NCI-H1092 (cell line): ENCODE measurements around the gene DAB2.

ENCODE experiments used
- DNase-seq: peaks from one replicate; lab custom pipeline; 2025; lab: John Stamatoyannopoulos, UW

DAB2 gene

DNA sequence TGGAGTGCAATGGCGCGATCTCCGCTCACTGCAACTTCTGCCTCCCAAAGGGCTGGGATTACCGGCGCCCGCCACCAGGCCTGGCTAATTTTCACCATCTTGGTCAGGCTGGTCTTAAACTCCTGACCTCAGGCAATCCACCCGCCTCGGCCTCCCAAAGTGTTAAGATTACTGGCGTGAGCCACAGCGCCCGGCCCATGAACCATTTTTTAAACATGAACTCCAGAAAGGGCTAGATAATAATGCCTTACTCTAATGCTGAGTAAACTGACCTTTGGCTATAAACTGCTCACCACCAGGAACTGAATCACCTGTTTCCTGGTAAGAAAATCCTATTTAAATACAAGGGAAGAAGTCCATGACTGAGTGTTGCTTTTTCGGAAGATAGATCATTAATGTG, 23.2 kb upstream of the DAB2 start:
- DNase-seq: no peak

DNA sequence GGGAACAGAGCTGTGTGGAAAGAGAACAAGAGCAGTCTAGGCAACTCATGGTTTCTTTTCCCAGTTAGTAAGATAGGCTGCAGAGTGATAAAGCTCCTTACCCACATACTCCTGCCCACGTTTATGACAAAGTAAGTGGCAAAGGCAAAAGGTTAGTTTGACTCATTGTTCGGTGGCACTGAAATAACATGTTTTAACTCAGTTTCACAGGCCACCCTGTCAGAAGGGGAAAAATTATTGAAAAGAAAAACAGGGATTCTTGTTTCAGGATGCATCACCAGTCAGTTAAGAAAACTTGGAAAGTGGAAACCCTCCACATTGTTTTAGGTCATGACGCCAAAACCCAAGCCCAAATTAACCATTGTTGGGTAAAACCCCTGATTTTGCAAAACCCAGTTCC, 22.3 kb upstream of the DAB2 start:
- no peak for DNase-seq

DNA sequence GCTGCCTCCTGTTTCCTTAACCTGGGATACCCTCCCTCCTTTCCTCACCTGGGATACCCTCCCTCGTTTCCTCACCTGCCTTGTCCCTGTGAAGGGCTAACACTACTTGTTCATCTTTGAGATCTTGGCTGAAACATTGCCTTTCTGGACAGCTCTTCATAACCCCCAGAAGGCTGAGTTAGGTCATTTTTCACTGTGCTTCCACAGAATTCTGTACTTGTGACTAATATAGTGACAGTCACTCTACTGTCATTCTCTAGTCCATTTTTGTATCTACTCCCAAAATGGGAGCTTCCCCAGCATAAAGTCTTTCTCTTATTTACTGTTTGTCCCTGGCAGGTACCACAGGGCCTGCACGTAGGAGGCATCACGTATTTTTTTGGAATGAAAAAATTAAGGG, 21.5 kb upstream of the DAB2 start:
- no peak for DNase-seq

DNA sequence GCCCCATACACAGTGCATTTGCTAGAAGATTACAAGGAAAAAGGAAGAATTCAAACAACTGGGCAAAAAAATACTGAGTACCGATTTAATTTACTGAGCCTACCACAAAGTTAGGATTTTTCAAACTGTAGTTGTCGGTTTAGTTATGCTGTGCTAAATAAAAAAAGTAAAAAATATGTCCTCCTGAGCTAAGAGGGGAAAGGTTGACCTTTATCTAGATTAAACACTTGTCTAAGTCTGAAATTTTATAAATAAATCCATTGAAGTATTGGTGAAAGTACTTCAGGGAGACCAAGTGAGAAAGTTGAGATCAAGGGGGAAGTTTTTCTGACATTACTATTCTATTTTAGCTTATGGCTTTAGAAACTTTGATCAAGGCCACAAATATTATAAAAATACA, 19.1 kb upstream of the DAB2 start:
- no peak for DNase-seq

DNA sequence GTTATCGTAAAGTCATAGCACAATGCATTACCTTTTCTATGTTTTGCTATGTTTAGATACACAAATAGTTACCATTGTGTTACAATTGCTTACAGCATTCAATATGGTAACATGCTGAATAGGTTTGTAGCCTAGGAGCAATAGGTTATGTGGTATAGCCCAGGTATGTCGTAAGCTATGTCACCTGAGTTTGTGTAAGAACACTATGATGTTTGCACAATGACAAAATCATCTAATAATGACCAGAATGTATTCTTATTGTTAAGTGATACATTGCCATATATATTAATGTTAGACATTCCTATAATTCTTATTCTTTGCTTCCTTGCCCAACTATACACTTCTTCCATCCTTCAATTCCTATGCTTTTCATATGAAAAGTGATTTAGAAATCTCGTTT, 18.2 kb upstream of the DAB2 start:
- DNase-seq: no peak

DNA sequence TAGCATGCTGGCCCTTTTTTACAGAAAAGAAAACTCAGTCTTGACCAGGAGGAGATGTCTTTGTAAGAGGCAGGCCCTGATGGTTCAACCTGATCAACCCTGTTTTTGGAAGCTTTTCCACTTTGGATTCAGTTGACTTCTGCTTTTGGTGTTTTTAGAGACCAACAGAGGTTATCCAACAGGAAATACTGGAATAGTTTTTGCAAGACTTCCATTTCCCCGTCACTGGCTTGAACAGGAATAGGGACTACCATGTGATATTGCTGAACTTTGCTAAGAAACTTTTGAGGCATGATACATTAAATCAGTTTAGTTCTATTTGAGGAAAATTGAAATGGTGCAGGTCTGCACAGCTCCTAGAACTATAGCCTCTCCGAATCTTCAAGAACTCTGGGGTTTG, 17.1 kb upstream of the DAB2 start:
- DNase-seq: no peak

DNA sequence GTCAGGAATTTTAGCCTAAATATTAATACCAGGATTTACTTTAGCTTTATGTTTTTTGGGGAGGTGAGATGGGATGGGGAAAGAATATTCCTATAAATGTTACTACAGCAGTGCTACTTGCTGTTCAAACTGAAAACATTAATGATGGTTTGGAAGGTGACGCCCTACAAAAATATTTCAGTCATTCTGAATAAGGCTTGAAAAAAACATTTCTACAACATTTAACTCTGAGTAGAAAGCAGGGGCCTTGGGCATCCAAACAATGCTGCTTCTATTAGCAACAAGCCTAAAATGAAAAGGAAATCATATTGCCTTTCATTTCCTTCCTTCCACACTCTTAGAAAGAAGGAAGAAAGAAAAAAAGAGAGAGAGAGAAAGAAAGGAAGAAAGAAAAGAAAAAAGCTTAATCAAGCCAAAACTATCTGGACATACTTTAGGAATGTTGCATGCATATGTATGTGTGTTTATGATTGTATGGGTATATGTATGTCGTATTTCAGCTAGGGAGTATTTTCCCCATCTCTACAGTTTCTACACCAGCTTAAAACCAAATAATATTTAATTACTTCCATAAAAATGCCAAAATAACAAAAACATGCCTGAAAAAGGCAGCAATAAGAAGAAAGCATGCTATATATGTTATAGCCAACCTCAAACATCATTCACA, 16.3 kb upstream of the DAB2 start:
- DNase-seq: no peak

DNA sequence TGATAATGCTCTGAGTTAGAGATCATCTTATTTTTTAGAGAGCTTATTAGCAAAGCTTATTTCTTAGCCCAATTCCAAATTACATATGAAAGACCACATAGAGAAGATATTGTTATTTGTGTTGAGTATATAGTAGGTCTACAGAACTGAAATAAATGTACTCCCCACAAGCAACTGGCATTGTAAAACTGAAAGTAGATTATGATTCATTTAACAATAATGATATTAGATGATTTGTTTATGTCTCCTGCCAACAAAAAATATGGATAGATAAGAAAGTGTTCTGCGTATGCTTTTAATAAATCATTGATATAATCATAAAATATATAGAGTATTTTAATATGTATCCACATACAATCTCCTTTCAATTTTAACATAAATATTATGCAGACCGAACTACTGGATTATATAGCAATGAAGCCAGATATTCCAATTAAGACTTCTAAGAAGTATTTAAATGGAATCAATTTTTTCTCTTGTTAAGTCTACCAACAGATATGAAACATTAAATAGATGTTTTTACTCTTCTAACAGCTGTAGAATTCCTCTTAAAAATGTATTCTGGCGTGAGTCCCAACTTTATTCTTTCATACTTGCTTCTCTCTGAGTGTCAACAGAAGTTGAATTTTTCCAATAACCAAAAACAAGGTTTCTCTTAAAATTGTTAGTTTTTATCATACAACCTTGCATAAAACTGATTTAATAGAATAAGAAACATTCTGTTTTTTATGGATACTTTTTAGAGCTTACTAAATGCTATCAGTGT, 15.6 kb upstream of the DAB2 start:
- no peak for DNase-seq

DNA sequence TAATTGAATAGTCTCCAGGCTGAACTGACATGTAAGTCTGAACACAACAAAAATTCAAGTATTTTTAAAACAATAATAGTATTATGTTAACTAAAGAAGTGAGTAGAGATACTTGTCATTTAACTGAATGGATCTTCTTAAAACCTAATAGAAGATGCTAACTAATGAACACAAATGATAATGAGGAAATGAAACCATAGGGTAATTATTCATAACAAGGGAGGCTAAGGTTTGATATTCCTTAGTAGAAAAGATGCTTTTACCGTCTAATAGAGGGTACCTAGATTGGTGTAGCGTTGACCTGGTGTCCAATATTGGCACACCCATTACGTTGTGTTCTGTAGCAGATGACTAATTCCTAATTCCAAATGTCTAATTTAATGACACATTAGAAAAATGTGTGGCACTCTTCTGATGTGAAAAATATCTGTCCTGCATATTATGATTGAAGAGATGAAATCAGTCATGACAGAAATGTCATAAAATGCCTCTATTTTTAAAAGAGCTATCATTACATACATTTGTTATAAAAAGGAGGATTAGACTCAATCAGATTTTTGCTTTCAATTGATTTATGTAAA, 14.9 kb upstream of the DAB2 start:
- no peak for DNase-seq

DNA sequence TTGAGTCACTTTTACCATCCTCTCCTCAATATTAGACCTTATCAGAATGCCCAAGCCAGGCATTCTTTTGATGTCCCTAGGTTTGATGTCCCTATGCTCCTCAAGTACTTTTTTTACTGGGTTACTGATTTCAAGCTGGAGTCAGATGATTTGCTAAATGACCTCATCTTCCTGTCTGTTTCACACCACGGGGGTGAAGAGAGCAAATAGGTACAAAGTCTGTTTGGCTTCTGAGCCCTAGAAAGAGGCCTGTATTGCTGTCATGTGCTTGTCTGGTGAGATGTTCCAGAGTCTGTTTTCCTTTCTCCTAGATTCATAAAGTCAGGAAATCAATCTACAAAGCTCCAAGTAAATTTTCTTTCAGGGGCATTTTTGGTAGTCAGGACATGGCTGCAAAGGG, 12.7 kb upstream of the DAB2 start:
- DNase-seq: no peak

DNA sequence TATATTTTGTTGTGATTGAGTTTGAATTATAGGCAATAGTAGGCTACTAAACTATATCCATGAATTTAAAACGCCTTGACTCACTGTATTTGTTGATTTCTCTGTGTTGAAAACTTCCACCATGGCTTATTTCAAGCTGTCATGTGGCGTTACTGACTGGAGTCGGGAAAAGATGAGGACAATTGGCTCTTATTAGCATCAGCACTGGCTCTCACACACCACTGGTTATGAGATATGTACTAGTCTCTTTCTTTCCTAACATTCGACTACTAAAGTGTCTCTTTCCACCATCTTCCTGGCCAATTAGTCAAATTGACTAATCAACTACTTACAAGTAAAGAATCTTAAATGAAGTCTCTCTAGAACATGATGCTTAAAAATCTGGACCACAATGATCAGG, 9.1 kb upstream of the DAB2 start:
- DNase-seq: no peak

DNA sequence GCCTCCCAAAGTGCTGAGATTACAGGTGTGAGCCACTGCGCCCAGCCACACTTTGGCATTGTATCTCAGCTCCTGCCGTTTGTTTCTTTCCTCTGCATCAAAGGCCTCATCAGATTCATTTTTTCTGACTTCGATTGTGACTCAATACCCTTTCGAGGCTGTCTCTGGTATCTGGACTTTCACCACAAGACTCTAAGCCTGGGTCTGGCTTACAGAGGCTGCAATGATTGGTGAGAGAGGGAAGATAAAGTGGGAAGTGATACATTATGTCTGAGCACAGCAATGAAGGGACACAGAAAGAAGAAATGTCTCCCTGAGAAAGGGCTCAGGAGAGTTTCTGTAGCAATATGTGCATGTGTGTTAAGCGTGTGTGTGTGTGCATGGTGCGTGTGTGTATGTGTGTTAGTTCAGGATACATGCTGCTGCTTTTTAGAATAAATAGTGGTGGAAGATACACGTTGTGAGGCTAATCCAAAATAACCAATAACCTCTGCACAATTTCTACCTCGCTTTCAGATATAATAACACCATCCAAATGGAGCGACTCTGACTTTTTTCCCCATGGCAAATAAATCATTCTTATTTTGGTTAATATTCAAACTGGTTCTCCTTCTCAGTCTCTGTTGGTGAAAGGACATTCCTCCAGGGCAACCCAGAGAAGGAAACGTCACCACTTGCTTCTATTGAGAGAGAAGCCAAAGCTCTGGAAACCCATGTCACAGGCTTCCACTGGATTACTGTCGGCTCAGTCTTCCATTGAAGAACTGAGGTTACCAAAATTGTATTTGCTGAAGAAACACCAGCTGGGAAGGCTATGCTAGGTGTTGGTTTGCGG, 8.1 kb upstream of the DAB2 start:
- no peak for DNase-seq

DNA sequence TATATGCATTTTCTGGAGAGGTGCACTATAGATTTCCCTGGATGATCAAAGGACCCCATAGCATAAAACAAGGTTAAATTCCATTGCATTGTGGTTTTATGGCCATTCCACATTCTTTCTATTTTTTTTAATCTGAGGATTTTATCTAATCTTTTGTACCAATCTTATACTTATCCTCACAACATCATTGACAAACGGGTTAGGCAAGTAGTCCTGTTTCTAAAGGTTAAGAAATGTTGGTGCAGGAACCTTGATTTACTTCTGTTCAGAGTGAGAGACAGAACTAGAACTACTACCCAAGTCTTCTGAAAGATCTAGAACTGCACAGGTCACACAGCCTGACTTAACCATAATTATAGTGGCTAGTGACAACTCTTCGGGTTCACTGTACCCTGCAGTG, 5.7 kb upstream of the DAB2 start:
- DNase-seq: no peak

DNA sequence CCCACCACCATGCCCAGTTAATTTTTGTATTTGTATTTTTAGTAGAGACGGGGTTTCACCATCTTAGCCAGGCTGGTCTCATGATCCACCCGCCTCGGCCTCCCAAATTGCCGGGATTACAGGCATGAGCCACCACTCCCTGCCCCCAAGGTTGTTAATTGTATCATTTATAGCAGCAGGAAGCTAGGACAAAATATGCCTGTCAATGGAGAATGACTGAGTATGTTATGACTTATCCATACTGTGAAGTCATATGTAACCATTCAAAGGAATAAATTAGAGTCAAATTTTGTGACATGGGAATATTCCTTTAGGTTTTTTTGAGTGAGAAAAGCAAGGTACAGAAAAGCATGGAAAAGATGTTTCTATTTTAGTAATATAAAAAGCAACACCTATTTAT, 3.9 kb upstream of the DAB2 start:
- DNase-seq: no peak

DNA sequence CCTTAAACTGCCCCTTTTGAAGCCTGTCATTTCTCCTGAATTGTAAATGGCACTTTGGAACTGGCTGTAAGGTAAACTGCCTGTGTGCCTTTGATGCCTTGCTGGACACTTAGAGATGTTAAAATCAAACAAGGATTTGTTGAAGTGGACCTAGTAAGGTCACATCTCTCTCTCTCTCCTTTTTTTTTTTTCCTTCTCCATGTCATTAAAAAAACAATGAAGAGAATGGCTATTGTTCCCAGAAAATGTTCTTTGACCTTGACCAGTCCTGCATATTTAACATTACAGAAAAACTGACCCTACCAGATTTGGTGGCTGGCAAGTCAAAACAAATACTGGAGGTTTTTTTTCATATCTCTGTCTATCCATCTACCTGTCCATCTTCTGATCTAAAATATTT, 2.9 kb upstream of the DAB2 start:
- DNase-seq: no peak

DNA sequence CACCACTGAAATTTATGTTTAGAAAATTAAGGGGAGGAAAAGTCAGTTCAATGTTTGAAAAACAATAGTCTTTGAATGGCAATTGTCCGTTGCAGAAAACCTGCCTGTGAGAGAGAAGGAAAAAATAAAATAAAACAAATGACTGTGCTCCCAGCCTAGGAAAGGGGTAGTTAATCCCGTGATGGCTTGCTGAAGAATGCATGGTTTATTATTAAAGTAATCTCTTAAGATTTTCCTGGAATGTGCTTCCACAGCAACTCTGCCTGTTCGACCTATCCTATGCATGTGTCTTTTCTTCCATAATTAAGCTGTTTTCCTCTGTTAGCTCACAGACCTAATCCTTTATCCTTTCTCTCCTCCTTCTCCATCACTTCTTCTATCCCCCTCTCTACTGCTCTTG, 2.4 kb upstream of the DAB2 start:
- DNase-seq: no peak

DNA sequence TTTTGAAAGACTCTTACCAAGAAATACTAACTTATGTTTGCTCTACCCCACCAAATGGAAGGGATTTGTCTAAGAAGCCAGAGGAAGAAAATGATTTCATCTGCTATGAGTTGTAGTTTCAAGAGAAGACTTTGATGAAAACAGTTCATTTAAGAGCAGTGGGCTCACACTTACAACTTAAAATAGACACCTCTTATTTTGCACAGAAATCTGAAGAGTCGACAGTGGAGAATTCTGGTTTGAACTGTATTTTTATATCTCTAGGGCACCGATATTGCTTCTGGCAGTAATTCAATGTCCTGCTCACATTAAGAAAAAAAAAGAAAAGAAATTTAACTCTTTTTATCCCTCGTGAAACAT, 1.9 kb upstream of the DAB2 start:
- no peak for DNase-seq

DNA sequence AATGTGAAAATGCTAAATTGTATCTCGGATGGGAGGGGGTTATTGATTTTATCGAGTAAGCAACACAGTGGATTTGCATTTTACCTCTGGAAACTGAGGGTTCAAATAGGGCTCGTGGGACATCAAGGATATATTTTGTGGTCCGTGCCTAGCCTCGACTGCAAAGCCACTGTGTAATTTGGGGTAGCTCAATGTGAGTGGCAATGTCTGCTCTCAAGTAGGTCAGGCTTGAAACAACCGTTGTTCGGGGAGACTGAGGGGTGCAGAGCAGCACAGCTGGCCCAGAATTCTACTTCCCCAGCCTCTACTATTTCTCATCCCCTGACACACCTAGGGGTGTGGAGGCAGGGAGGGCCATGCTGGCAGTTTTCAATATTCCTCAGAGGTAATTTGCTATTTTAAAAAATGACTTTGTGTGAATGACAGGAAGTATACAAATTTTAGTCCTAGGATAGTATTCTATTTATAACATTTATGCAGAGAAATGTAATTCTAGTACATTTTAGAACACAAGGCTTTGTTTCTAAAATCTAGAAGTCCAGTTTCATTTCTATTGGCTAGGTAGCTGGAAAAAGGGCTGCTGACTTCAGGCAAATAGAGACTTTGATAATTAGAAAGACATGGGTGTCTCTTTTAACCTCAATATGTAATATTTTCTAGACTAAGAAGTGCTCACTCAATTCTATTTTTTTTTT, 1.4 kb upstream of the DAB2 start:
- no peak for DNase-seq

DNA sequence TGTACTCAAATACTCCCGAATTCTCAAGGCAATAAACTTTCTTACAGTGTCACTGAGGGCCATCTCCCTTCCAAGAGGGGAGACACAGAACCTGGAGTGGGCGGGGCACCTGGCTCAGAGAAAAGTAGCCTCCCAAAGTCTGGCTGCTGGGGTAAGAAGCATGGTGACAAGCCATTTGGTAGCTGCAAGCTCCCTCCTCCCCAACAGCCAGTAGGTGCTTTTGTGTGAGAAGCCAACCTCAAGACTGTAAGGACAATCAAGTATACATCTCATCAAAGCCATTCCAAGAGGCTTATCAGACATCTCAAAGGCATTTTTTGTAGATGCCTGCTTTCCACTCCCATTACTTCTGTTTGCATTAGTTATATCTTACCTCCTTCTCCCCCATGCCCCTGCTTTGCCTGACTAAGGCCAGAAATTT, 1.4 kb downstream of the DAB2 start:
- DNase-seq: no peak

DNA sequence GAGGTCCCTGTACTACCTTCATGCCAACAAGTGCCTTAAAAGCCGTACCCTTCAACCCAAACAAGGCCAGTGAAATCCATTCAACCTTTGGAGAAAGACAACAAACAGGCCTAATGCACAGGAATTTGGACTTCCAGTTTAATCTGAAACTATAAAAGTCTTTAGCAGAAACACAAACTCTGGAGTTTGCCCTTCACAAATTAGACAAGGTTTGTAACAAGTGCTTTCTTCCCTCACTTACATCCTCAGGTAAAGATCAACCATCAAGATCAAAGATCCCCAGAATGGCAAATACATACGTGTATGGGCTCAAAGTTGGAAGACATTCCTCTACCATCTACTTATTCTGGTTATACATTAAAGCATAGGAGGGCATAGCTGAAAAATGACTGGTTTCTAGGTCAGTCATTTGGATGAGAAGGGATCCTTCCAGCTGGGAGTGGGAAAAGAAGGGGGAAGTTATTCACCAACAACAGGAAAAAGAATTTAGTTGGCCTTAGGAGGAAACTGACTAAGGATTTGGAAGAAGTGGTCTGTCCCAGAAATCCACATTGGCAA, 2.0 kb downstream of the DAB2 start:
- DNase-seq: no peak

DNA sequence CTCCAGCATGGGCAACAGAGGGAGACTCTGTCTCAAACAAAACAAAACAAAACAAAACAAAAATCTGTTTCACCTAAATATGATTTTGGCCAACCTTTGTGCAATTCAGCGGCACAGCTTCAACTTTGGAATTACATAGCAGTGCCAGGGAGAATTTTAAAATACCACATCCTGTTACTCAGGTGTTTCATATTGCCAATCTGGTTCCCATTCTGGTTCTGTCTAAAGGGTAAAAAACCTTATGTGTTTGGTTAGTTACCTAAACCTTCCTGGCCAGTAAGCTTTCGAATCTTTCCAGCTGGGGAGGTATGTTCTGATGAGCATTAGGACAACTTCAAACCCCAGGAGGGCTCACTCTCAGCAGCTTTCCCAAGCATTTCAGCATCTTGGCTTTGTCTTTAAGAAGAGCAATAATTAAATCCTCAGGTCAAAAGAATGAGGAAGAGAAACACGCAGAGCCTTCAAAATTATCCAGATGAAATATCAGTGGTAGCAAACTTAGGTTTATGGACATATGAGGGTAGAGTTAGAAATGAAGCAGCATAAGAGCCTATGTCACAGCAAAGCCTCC, 2.7 kb downstream of the DAB2 start:
- DNase-seq: no peak
